Mucosa of stomach (tissue), 1 donor: ENCODE data around the gene STN1.

ENCODE experiments used
- H3K27me3 ChIP-seq: one replicate; pipeline ENCODE4 v1.7.0; 2013; ENCODE audit warnings: mild to moderate bottlenecking, low read length; ENCODE audit not compliant: control insufficient read depth, insufficient read depth
- H3K36me3 ChIP-seq: one replicate; pipeline ENCODE4 v1.7.0; 2013; ENCODE audit warnings: low read length; ENCODE audit not compliant: control insufficient read depth, insufficient read depth
- H3K4me1 ChIP-seq: one replicate; pipeline ENCODE4 v1.7.0; 2013; ENCODE audit warnings: mild to moderate bottlenecking, low read length; ENCODE audit not compliant: control insufficient read depth, insufficient read depth
- H3K4me3 ChIP-seq: one replicate; pipeline ENCODE4 v1.7.0; 2013; ENCODE audit warnings: low read length
- H3K9ac ChIP-seq: one replicate; pipeline ENCODE4 v1.7.0; 2013; ENCODE audit warnings: mild to moderate bottlenecking, low read length, moderate library complexity
- H3K9me3 ChIP-seq: one replicate; pipeline ENCODE4 v1.7.0; 2013; ENCODE audit warnings: mild to moderate bottlenecking, low read length, moderate library complexity; ENCODE audit not compliant: control insufficient read depth
- donor health status: Pancreatic carcinoma.

Gene STN1

GRCh38 chr10:103890194-103890658 is 27.8 kb downstream of the STN1 start:
- no peaks in the 10 kb centered on the region for H3K36me3 ChIP-seq
- H3K4me3 ChIP-seq = no peak overlapping the region
- no peaks in the 10 kb centered on the region for H3K9me3 ChIP-seq
- peaks cover 63% of the 10 kb centered on the region for H3K4me1 ChIP-seq
- no peaks in the 10 kb centered on the region for H3K27me3 ChIP-seq
- peak overlapping the region; percentile 57 for H3K9ac ChIP-seq

GRCh38 chr10:103889121-103889720 is 28.8 kb downstream of the STN1 start:
- no peaks in the 10 kb centered on the region for H3K27me3 ChIP-seq
- peaks cover 56% of the 10 kb centered on the region for H3K4me1 ChIP-seq
- no peaks in the 10 kb centered on the region for H3K9me3 ChIP-seq
- H3K9ac ChIP-seq = no peak overlapping the region
- H3K4me3 ChIP-seq = no peak overlapping the region
- no peaks in the 10 kb centered on the region for H3K36me3 ChIP-seq

- Histone ChIP-seq H3K27me3 (no peaks in the 10 kb centered on the region), H3K36me3 (no peaks in the 10 kb centered on the region), H3K4me1 (peaks cover 47% of the 10 kb centered on the region), H3K9me3 (no peaks in the 10 kb centered on the region), H3K4me3 (no peak overlapping the region), H3K9ac (peak overlapping the region; percentile 30)
Measured at GRCh38 chr10:103888113-103888841, 29.7 kb downstream of the STN1 start.

GRCh38 chr10:103885617-103886016 is 32.4 kb downstream of the STN1 start:
- no peaks in the 10 kb centered on the region for H3K36me3 ChIP-seq
- no peaks in the 10 kb centered on the region for H3K9me3 ChIP-seq
- H3K4me3 ChIP-seq = no peak overlapping the region
- peaks cover 35% of the 10 kb centered on the region for H3K4me1 ChIP-seq
- no peak overlapping the region for H3K9ac ChIP-seq
- H3K27me3 ChIP-seq = no peaks in the 10 kb centered on the region

- peaks cover 4% of the 10 kb centered on the region for H3K36me3 ChIP-seq
Measured at GRCh38 chr10:103884681-103885139, 33.3 kb downstream of the STN1 start.

GRCh38 chr10:103882285-103883007 is 35.5 kb downstream of the STN1 start:
- H3K4me3 ChIP-seq = no peak overlapping the region
- H3K27me3 ChIP-seq = no peaks in the 10 kb centered on the region
- no peaks in the 10 kb centered on the region for H3K9me3 ChIP-seq
- peaks cover 4% of the 10 kb centered on the region for H3K36me3 ChIP-seq
- H3K4me1 ChIP-seq = peaks cover 4% of the 10 kb centered on the region
- no peak overlapping the region for H3K9ac ChIP-seq

More at GRCh38 chr10:103884681-103885139, 33.3 kb downstream of the STN1 start:
- H3K9ac ChIP-seq = no peak overlapping the region
- H3K9me3 ChIP-seq = no peaks in the 10 kb centered on the region
- H3K4me1 ChIP-seq = peaks cover 26% of the 10 kb centered on the region
- no peaks in the 10 kb centered on the region for H3K27me3 ChIP-seq
- no peak overlapping the region for H3K4me3 ChIP-seq

GRCh38 chr10:103881416-103882284 is 36.3 kb downstream of the STN1 start:
- H3K36me3 ChIP-seq = peaks cover 4% of the 10 kb centered on the region
- H3K27me3 ChIP-seq = no peaks in the 10 kb centered on the region
- H3K9ac ChIP-seq = no peak overlapping the region
- no peaks in the 10 kb centered on the region for H3K9me3 ChIP-seq
- peaks cover 3% of the 10 kb centered on the region for H3K4me1 ChIP-seq
- no peak overlapping the region for H3K4me3 ChIP-seq

- H3K27me3 ChIP-seq = no peaks in the 10 kb centered on the region
- no peak overlapping the region for H3K4me3 ChIP-seq
- peaks cover 3% of the 10 kb centered on the region for H3K4me1 ChIP-seq
- no peaks in the 10 kb centered on the region for H3K9me3 ChIP-seq
- no peak overlapping the region for H3K9ac ChIP-seq
- peaks cover 4% of the 10 kb centered on the region for H3K36me3 ChIP-seq
Measured at GRCh38 chr10:103879831-103880230, 38.2 kb downstream of the STN1 start.

- no peaks in the 10 kb centered on the region for H3K9me3 ChIP-seq
- no peak overlapping the region for H3K4me3 ChIP-seq
- H3K9ac ChIP-seq = no peak overlapping the region
- no peaks in the 10 kb centered on the region for H3K27me3 ChIP-seq
- peaks cover 1% of the 10 kb centered on the region for H3K4me1 ChIP-seq
- peaks cover 4% of the 10 kb centered on the region for H3K36me3 ChIP-seq
Measured at GRCh38 chr10:103879409-103879808, 38.6 kb downstream of the STN1 start.

GRCh38 chr10:103877861-103878260 is 40.1 kb downstream of the STN1 start:
- H3K9me3 ChIP-seq = no peaks in the 10 kb centered on the region
- no peaks in the 10 kb centered on the region for H3K27me3 ChIP-seq
- H3K36me3 ChIP-seq = peaks cover 4% of the 10 kb centered on the region
- no peaks in the 10 kb centered on the region for H3K4me1 ChIP-seq
- H3K4me3 ChIP-seq = no peak overlapping the region
- no peak overlapping the region for H3K9ac ChIP-seq

- Histone ChIP-seq H3K4me1 (no peaks in the 10 kb centered on the region), H3K4me3 (no peak overlapping the region), H3K9ac (no peak overlapping the region), H3K27me3 (no peaks in the 10 kb centered on the region), H3K9me3 (no peaks in the 10 kb centered on the region), H3K36me3 (peaks cover 4% of the 10 kb centered on the region)
Measured at GRCh38 chr10:103876155-103876554, 41.8 kb downstream of the STN1 start.
